GM19099 (cell line): ENCODE measurements around the gene PROSER1.

ENCODE experiments used
- POLR2A ChIP-seq: IDR thresholded peaks from 3 replicates; pipeline ENCODE4 v1.6.1; 2011; ENCODE audit warnings: low read depth; ENCODE audit not compliant: insufficient read length; ENCODE audit errors: extremely low read depth

PROSER1 gene

DNA sequence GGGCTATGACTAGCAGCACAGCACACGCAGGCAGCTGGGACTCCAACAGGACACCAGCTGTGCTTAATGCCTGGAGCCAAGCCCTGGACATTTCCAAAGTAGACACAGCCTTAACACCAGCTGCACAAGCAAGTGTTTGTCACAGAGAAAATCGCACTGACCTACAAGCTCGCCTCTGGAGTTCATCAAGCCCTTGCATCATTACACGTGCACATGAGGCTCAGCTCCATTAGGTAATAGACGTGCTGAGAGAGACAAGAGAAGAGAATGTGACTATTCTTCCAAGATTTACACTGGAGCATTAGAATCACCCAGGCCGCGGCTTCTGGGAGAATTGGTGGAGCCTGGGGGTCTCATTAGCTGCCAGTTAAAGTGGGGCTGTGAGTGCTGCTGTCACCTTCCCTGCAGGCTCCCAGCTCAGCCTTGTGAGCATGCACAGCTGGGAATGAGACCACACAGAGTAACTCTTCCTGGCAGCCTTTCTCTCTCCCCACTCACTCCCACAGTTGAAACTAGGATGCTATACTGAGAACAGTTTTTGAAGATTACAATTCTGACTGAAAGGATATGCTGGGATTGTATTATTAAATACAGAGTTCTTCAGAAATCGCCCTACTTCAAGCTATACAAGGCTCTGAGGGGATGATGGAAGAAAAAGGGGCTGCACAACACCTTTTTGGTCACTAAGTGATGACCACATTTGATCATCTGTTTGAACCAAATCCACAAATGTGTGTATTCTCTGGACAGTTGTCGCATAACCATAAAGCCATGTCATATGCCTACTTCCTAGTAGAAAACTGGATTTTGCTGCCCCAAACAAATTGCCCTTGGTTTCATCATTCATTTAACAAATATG is 57.8 kb downstream of the PROSER1 start:
- no peak for TF ChIP-seq POLR2A

GRCh38 chr13:38970380-38971051 is 67.4 kb downstream of the PROSER1 start:
- no peak for TF ChIP-seq POLR2A

- no peak for TF ChIP-seq POLR2A
Observed at GRCh38 chr13:38969187-38969586, 68.7 kb downstream of the PROSER1 start.

DNA sequence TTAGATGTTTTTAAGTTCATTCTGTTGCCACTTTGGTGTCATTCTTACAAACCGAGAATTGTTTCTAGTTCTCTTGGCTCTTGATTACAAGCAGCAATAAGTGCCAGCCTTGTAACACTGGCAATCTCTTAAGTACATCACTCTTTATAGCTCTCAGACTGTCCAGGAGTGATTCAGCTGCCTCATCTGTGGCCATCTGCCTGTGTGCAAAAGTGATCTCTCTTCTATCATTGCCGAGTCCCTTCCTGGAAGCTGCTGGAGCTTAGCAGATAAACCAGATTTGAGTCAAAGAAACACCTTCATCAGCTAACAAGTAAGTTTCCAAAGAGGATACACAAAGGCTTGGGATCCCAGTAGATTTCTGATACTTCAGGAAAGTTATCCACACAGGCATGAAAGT is 70.4 kb downstream of the PROSER1 start:
- no peak for TF ChIP-seq POLR2A

DNA sequence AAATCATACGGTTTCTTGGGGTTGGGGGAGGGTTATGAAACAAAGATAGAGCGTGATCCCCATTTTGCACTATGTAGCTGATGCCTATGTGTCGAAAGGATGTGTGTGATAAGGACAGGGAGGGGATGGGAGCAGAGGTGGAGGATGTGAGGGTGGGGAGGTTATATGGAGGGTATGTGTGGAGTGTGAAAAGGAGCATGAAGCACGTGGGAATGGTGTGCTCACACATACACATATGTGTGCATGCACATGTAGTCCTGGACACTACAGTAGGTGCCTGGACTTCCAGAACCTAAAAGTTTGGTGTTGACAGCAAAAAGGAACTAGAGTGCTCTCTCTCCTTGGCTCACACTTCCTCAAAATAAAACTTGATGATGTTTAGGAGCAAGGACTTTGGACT is 72.6 kb downstream of the PROSER1 start:
- TF ChIP-seq POLR2A: no peak

DNA sequence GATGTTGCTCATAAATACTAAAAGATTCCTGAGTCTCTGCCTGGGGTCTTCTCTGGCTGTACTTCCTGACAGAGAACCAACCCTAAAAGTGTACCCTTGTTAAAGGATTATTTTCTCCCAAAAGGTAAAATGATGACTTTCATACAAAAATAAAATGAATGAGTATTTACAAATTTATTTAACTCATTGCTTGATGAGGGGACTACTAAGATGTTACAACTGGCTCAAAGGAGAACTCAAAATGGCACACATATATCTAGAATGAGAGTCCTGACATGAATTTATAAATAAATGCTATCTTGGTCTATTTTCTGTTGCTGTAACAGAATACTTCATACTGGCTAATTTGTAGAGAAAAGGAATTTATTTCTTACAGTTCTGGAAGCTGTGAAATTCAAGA is 77.7 kb downstream of the PROSER1 start:
- no peak for TF ChIP-seq POLR2A
